Ovary (tissue), 9 donors: Measurements from ENCODE around the gene POLR3K. TPM values are rescaled to one million over a fixed set of nuclear protein-coding genes. Genes with fewer than 3 reads are reported as not detected.
"Not testable (repeated sequence)": the region's sequence is repeated elsewhere in the genome, so short reads cannot be mapped to it uniquely, and the experiment has no call there.

ENCODE experiments used
- DNase-seq, 5 donors: peaks; one replicate each; pipeline ENCODE4 v3.0.0-alpha.2; 2019 to 2020
- H3K27ac ChIP-seq, 2 donors: fragments of 200-600 bp; one replicate each; pipeline versions ENCODE4 v1.5.1 to v1.8.0; 2019 to 2022
- H3K27me3 ChIP-seq: fragments of 200-600 bp; one replicate; pipeline ENCODE4 v1.8.0; 2022
- H3K36me3 ChIP-seq: fragments of 200-600 bp; sonication (generic); one replicate; pipeline ENCODE4 v1.5.1; 2019
- H3K4me1 ChIP-seq: one replicate; pipeline ENCODE4 v1.8.1; 2013; ENCODE audit warnings: mild to moderate bottlenecking, moderate library complexity; ENCODE audit not compliant: insufficient read depth
- H3K4me3 ChIP-seq: fragments of 200-600 bp; sonication (generic); one replicate; pipeline ENCODE4 v1.5.1; 2017
- H3K9me3 ChIP-seq, 2 donors: fragments of 200-600 bp in 1 of 2; sonication (generic) in 1 of 2; one replicate each; pipeline versions ENCODE4 v1.5.1 to v1.8.1; 2013 to 2019; ENCODE audit warnings: mild to moderate bottlenecking in 1 of 2, moderate library complexity in 1 of 2
- CTCF ChIP-seq, 3 donors: fragments of 450-650 bp in 2 of 3; fragments of 200-600 bp in 1 of 3; IDR thresholded peaks; one replicate each; pipeline versions ENCODE4 v1.5.1 to v1.8.0; 2016 to 2022; ENCODE audit warnings: antibody characterized with exemption in 3 of 3, mild to moderate bottlenecking in 1 of 3
- EP300 ChIP-seq: sonication (generic); formaldehyde crosslinking; IDR thresholded peaks from one replicate; pipeline ENCODE4 v1.6.1; 2017; ENCODE audit warnings: antibody characterized with exemption
- POLR2A ChIP-seq: fragments of 450-650 bp; IDR thresholded peaks from one replicate; pipeline ENCODE4 v1.6.1; 2017; ENCODE audit warnings: antibody characterized with exemption, mild to moderate bottlenecking, moderate library complexity
- WGBS, 3 donors: extraction: QIAGEN DNeasy Blood & Tissue Kit in 1 of 3; methylation state at CpG; one replicate each; pipeline versions ENCODE4 v1.1.5 to v1.1.7; 2013 to 2017; 5-methylcytosine and 5-hydroxymethylcytosine counted together
- intact Hi-C, 4 donors: fragments of 100-400 bp; cut with DNase I; formaldehyde crosslinking; loops; one replicate each; pipeline versions ENCODE4 v1.11.0 to v1.15.1; 2022 to 2023
- polyA plus RNA-seq, 2 donors: library from polyadenylated mRNA; stranded (reverse); fragments of 200-250 nt in 1 of 2; fragments of 350-450 nt in 1 of 2; fragmentation: Illumina TruSeq in 1 of 2; extraction: RNeasy Lipid Tissue Mini Kit (QIAGEN cat#74804) in 1 of 2; gene quantifications; one replicate each; pipeline ENCODE4 v1.2.3, GENCODE V29; 2013 to 2014
- total RNA-seq, 7 donors: library from RNA; depleted of rRNA in 2 of 7; stranded (reverse); fragments of >200 nt in 2 of 7; fragmentation: NEBNext Ultra II Directional in 3 of 7; extraction: Animal tissue kit (Norgen Biotek cat#: 25700) in 3 of 7; gene quantifications; one replicate each; pipeline versions ENCODE4 v1.1.0 to v1.2.4, GENCODE V29; 2016 to 2023
- donor health status: DM: no; HTN: no; CAD: no; lungs with moderate emphysema.
- donor health status: DM: no; HTN: no; CAD: no.
- donor health status: Bipolar disorder and iron deficiency.
- donor health status: DM: yes; HTN: yes; CAD: no.
- donor health status: DM: no; HTN: no; CAD: no.
- donor health status: DM: yes; HTN: yes; CAD: no.

Gene POLR3K
- total and polyA plus RNA-seq, 9 donors: 3.7 to 11.9 (median 9.9) TPM

- no peaks in the 10 kb centered on the region for H3K4me1 ChIP-seq
- H3K4me3 ChIP-seq: peak overlapping the region; percentile 23
- intact Hi-C loops: no loop called here
- no peaks in the 10 kb centered on the region for H3K9me3 ChIP-seq
- TF ChIP-seq CTCF (IDR thresholded peaks at IDR 0.05): no peak
- TF ChIP-seq POLR2A: no peak
- no peak for TF ChIP-seq EP300
- no peak for DNase-seq
- H3K36me3 ChIP-seq: no peaks in the 10 kb centered on the region
- WGBS, 3 donors: 14 to 73% (median 60%) methylated on average over 11 of the region's 11 CpGs
- no peaks in the 10 kb centered on the region for H3K27me3 ChIP-seq
- peak overlapping the region in 1 of 2 donors; percentile 42 for H3K27ac ChIP-seq
Measured at GRCh38 chr16:42069-42457, 11.3 kb downstream of the POLR3K start.

GRCh38 chr16:41439-42068 lies 11.9 kb downstream of the POLR3K start:
- H3K4me3 ChIP-seq: peak overlapping the region; percentile 23
- H3K4me1 ChIP-seq: no peaks in the 10 kb centered on the region
- WGBS, 3 donors: 8 to 49% (median 26%) methylated on average over 22 of the region's 22 CpGs
- H3K36me3 ChIP-seq: no peaks in the 10 kb centered on the region
- intact Hi-C loops: no loop called here
- no peaks in the 10 kb centered on the region for H3K27me3 ChIP-seq
- DNase-seq: peak in 2 of 5 donors; percentile 42 to 66
- no peak for TF ChIP-seq CTCF (IDR thresholded peaks at IDR 0.05)
- no peak for TF ChIP-seq POLR2A
- TF ChIP-seq EP300: no peak
- H3K9me3 ChIP-seq: no peaks in the 10 kb centered on the region
- H3K27ac ChIP-seq: peak overlapping the region in 1 of 2 donors; percentile 42

GRCh38 chr16:38941-39892 lies 14.2 kb downstream of the POLR3K start:
- WGBS, 3 donors: 89 to 92% (median 90%) methylated on average over 13 of the region's 13 CpGs
- Histone ChIP-seq H3K4me3 (no peak overlapping the region), H3K27me3 (no peaks in the 10 kb centered on the region), H3K36me3 (no peaks in the 10 kb centered on the region), H3K9me3 (no peaks in the 10 kb centered on the region), H3K27ac (no peak overlapping the region), H3K4me1 (no peaks in the 10 kb centered on the region)
- TF ChIP-seq POLR2A (no peak), CTCF (IDR thresholded peaks at IDR 0.05) (no peak), EP300 (no peak)
- no peak for DNase-seq
- intact Hi-C loops: no loop called here

DNA sequence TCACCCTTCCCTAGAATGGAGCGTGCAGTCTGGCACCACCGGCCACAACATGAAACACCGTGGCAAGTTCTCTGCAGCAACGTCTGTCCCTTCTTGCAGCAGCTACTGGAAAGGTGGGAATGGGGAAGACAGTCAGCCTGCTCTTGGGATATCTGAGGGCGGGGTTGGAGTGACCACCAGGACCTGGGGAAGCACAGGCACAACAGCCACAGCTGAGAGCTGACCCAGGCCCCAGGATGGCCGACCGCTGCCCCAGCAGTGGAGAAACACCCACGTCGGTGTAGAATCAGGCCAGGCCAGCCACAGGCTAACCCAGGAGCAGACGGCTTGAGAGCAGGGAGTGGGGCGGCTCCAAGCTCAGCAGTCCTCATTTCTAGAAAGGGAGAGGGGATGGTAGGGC lies 15.2 kb downstream of the POLR3K start:
- 93 to 96% (median 95%) methylated on average over 11 of the region's 11 CpGs for WGBS, 3 donors
- H3K36me3 ChIP-seq, H3K9me3 ChIP-seq, H3K4me1 ChIP-seq, H3K27ac ChIP-seq, H3K4me3 ChIP-seq, H3K27me3 ChIP-seq, intact Hi-C loops: not testable (repeated sequence)
- peak in 1 of 5 donors; percentile 10 for DNase-seq

DNA sequence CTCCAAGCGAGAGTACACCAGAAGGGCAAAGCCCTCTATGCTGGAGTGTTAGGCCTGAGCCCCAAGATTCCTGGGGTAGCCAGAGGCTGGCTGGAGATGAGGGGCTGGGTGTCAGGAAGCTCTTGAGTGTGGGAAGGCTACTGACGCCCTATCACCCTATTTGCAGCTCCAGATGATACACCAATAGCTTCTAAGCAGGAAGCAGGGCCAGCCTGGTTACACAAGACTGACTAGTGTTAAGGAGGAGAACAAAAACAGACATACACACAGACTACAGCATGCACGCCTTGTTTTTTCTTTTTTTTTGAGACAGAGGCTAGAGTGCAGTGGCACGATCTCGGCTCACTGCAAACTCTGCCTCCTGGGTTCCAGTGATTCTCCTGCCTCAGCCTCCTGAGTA lies 15.9 kb downstream of the POLR3K start:
- no peaks in the 10 kb centered on the region for H3K27me3 ChIP-seq
- intact Hi-C loops: no loop called here
- no peak overlapping the region for H3K27ac ChIP-seq
- no peaks in the 10 kb centered on the region for H3K9me3 ChIP-seq
- WGBS, 3 donors: 89 to 94% (median 91%) methylated on average over 5 of the region's 5 CpGs
- no peaks in the 10 kb centered on the region for H3K4me1 ChIP-seq
- H3K36me3 ChIP-seq: no peaks in the 10 kb centered on the region
- TF ChIP-seq EP300 (no peak), CTCF (IDR thresholded peaks at IDR 0.05) (no peak), POLR2A (no peak)
- no peak overlapping the region for H3K4me3 ChIP-seq
- no peak for DNase-seq
